Astrocyte (in vitro differentiated cells and primary cell): ENCODE measurements around the gene HTR3A. TPM values are rescaled to one million over a fixed set of nuclear protein-coding genes. Genes with fewer than 3 reads are reported as not detected.

Source experiments
- DNase-seq: peaks from one replicate; pipeline ENCODE4 v3.0.0-alpha.2; 2010; ENCODE audit warnings: low read depth
- FAIRE-seq: peaks from 2 replicates; lab custom pipeline; 2011; peaks lifted over from hg19 to GRCh38; lab: Jason Lieb, UNC
- H2AFZ ChIP-seq: 2 replicates; pipeline ENCODE4 v1.6.0; 2012; ENCODE audit warnings: low read depth, low read length, inconsistent platforms
- H3K27ac ChIP-seq: 2 replicates; pipeline ENCODE4 v1.5.1; 2011; ENCODE audit warnings: low read depth, low read length, inconsistent platforms
- H3K27me3 ChIP-seq: 2 replicates; pipeline ENCODE4 v1.6.0; 2011; ENCODE audit warnings: low read length, inconsistent platforms; ENCODE audit not compliant: insufficient read depth
- H3K36me3 ChIP-seq: 2 replicates; pipeline ENCODE4 v1.5.1; 2011; ENCODE audit warnings: low read length, inconsistent platforms; ENCODE audit not compliant: insufficient read depth
- H3K4me1 ChIP-seq: 2 replicates; pipeline ENCODE4 v1.5.1; 2011; ENCODE audit warnings: low read length, inconsistent platforms; ENCODE audit not compliant: insufficient read depth
- H3K4me2 ChIP-seq: 2 replicates; pipeline ENCODE4 v1.6.0; 2012; ENCODE audit warnings: low read length, inconsistent platforms
- H3K4me3 ChIP-seq: 2 replicates; pipeline ENCODE4 v1.5.1; 2011; ENCODE audit warnings: low read depth, mild to moderate bottlenecking, low read length, inconsistent platforms; ENCODE audit not compliant: insufficient read depth
- H3K79me2 ChIP-seq: 2 replicates; pipeline ENCODE4 v1.6.0; 2012; ENCODE audit warnings: mild to moderate bottlenecking, low read length, inconsistent platforms; ENCODE audit not compliant: insufficient read depth
- H3K9ac ChIP-seq: 2 replicates; pipeline ENCODE4 v1.6.0; 2012; ENCODE audit warnings: mild to moderate bottlenecking, low read length, inconsistent platforms
- H3K9me3 ChIP-seq: 2 replicates; pipeline ENCODE4 v1.5.1; 2012; ENCODE audit warnings: low read depth, mild to moderate bottlenecking, low read length, inconsistent platforms; ENCODE audit not compliant: insufficient read depth
- H4K20me1 ChIP-seq: 2 replicates; pipeline ENCODE4 v1.6.0; 2012; ENCODE audit warnings: low read length, inconsistent platforms; ENCODE audit not compliant: insufficient read depth
- H3K27ac Mint-ChIP-seq: one replicate; pipeline ENCODE4 v1.8.0; 2021; ENCODE audit warnings: mild to moderate bottlenecking, mixed read lengths; ENCODE audit not compliant: unreplicated experiment
- H3K27me3 Mint-ChIP-seq: one replicate; pipeline ENCODE4 v1.8.0; 2021; ENCODE audit warnings: low read depth, mixed read lengths; ENCODE audit not compliant: unreplicated experiment
- H3K36me3 Mint-ChIP-seq: one replicate; pipeline ENCODE4 v1.8.0; 2021; ENCODE audit warnings: low read depth, mixed read lengths; ENCODE audit not compliant: unreplicated experiment
- H3K4me1 Mint-ChIP-seq: one replicate; pipeline ENCODE4 v1.8.0; 2021; ENCODE audit warnings: low read depth, mixed read lengths; ENCODE audit not compliant: unreplicated experiment
- H3K4me3 Mint-ChIP-seq: one replicate; pipeline ENCODE4 v1.8.0; 2021; ENCODE audit warnings: mild to moderate bottlenecking, moderate library complexity, mixed read lengths; ENCODE audit not compliant: unreplicated experiment
- H3K9me3 Mint-ChIP-seq: one replicate; pipeline ENCODE4 v1.8.0; 2021; ENCODE audit warnings: mild to moderate bottlenecking, mixed read lengths; ENCODE audit not compliant: unreplicated experiment
- CTCF ChIP-seq: IDR thresholded peaks from 2 replicates; pipeline ENCODE4 v1.5.1; 2011; ENCODE audit warnings: low read depth, mild to moderate bottlenecking, inconsistent platforms, low read length, moderate library complexity; ENCODE audit not compliant: insufficient read depth
- EZH2 ChIP-seq: IDR thresholded peaks from 2 replicates; pipeline ENCODE4 v1.6.1; 2012; ENCODE audit warnings: mild to moderate bottlenecking, low read length, inconsistent platforms; ENCODE audit not compliant: insufficient read depth
- total RNA-seq: library from RNA; stranded (reverse); gene quantifications from 2 replicates; pipeline ENCODE4 v1.2.1, GENCODE V29; 2021

Gene HTR3A
- total RNA-seq, 1 donor from 2014 or later = not detected

DNA sequence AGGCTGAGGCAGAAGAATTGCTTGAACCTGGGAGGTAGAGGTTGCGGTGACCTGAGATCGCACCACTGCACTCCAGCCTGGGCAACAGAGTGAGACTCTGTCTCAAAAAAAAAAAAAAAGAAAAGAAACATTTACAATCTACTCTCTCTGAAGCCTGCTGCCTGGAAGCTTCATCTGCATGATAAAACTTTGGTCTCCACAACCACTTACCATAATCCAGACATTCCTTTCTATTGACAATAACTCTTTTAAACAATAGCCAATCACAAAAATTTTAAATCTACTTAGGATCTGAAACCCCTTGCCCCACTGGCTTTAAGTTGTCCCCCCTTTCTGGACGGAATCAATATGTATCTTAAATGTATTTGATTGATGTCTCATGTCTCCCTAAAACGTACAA, 25.0 kb upstream of the HTR3A start:
- Mint-ChIP-seq H3K27me3 (peaks cover 33% of the 10 kb centered on the region), H3K4me3 (no peak overlapping the region), H3K9me3 (peaks cover 3% of the 10 kb centered on the region), H3K36me3 (no peaks in the 10 kb centered on the region), H3K27ac (no peak overlapping the region), H3K4me1 (no peaks in the 10 kb centered on the region)
- Histone ChIP-seq H3K4me2 (no peak overlapping the region), H3K4me3 (no peak overlapping the region), H3K9ac (no peak overlapping the region), H3K9me3 (no peaks in the 10 kb centered on the region), H3K27me3 (no peaks in the 10 kb centered on the region), H3K36me3 (no peaks in the 10 kb centered on the region), H3K79me2 (no peaks in the 10 kb centered on the region), H3K27ac (no peak overlapping the region), H4K20me1 (no peaks in the 10 kb centered on the region), H3K4me1 (no peaks in the 10 kb centered on the region), H2AFZ (no peak overlapping the region)
- DNase-seq (no peak), FAIRE-seq (no peak)
- no peak for TF ChIP-seq EZH2
- no peak for TF ChIP-seq CTCF

DNA sequence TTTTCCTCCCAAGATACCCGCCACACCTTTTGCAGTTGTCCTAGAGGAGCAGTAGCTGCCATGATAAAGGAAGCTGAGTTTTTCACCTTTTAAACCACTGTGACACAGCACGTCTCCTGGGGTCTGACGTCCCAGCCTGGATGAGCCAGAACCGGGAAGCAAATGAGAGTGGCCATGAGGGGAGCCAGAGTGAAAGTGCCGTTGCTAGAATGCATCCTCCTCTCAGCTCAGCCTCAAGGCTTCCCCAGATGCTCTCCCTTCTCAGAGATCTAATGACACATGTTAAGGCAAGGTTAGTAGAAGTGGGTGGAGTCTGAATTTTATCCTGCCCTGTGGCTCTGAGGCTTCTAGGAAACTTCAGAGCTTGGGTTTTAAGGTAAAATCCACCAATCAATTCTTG, 23.4 kb upstream of the HTR3A start:
- Histone ChIP-seq H4K20me1 (no peaks in the 10 kb centered on the region), H3K27me3 (no peaks in the 10 kb centered on the region), H2AFZ (no peak overlapping the region), H3K9me3 (no peaks in the 10 kb centered on the region), H3K4me2 (no peak overlapping the region), H3K36me3 (no peaks in the 10 kb centered on the region), H3K79me2 (no peaks in the 10 kb centered on the region), H3K4me1 (no peaks in the 10 kb centered on the region), H3K27ac (no peak overlapping the region), H3K9ac (no peak overlapping the region), H3K4me3 (no peak overlapping the region)
- DNase-seq (no peak), FAIRE-seq (no peak)
- Mint-ChIP-seq H3K27me3 (peaks cover 33% of the 10 kb centered on the region), H3K9me3 (peaks cover 3% of the 10 kb centered on the region), H3K4me1 (no peaks in the 10 kb centered on the region), H3K27ac (no peak overlapping the region), H3K36me3 (no peaks in the 10 kb centered on the region), H3K4me3 (no peak overlapping the region)
- TF ChIP-seq EZH2 = no peak
- no peak for TF ChIP-seq CTCF

DNA sequence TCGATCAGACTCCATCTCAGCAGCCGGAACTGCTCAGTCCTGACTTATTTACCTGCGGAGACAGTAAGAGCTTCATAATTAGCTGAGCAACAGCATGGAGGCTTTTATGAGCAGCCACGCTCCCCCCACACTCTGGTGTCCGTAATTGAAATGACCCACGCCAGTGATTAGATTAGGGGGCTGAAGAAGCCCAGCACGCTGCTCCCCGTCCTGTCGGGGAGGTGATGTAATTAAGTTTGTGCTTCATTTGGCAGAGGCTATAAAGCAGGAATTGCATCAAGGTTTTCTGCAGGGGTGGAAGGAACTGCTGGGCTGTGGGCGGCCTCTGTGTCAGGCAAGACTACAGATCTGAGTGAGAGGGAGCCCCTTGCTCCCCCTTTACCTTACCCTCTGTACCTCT, 22.8 kb upstream of the HTR3A start:
- Mint-ChIP-seq H3K9me3 (peaks cover 3% of the 10 kb centered on the region), H3K27me3 (peaks cover 38% of the 10 kb centered on the region), H3K27ac (no peak overlapping the region), H3K4me1 (no peaks in the 10 kb centered on the region), H3K4me3 (no peak overlapping the region), H3K36me3 (no peaks in the 10 kb centered on the region)
- no peaks in the 10 kb centered on the region for H3K4me1 ChIP-seq
- no peaks in the 10 kb centered on the region for H3K36me3 ChIP-seq
- FAIRE-seq (no peak), DNase-seq (no peak)
- H2AFZ ChIP-seq = no peak overlapping the region
- H3K9me3 ChIP-seq = no peaks in the 10 kb centered on the region
- H4K20me1 ChIP-seq = no peaks in the 10 kb centered on the region
- H3K79me2 ChIP-seq = no peaks in the 10 kb centered on the region
- H3K27ac ChIP-seq = no peak overlapping the region
- no peaks in the 10 kb centered on the region for H3K27me3 ChIP-seq
- H3K4me3 ChIP-seq = no peak overlapping the region
- no peak overlapping the region for H3K9ac ChIP-seq
- H3K4me2 ChIP-seq = no peak overlapping the region
- TF ChIP-seq CTCF (no peak), EZH2 (no peak)
